DMS 273 (cell line): Measurements from ENCODE around the gene CREB3L1.
A peak's percentile ranks its signal among the peaks of the same experiment; 100 is the strongest.

Source experiments
- DNase-seq: peaks from one replicate; lab custom pipeline; 2025; ENCODE audit not compliant: unreplicated experiment; lab: John Stamatoyannopoulos, UW

Gene CREB3L1

DNA sequence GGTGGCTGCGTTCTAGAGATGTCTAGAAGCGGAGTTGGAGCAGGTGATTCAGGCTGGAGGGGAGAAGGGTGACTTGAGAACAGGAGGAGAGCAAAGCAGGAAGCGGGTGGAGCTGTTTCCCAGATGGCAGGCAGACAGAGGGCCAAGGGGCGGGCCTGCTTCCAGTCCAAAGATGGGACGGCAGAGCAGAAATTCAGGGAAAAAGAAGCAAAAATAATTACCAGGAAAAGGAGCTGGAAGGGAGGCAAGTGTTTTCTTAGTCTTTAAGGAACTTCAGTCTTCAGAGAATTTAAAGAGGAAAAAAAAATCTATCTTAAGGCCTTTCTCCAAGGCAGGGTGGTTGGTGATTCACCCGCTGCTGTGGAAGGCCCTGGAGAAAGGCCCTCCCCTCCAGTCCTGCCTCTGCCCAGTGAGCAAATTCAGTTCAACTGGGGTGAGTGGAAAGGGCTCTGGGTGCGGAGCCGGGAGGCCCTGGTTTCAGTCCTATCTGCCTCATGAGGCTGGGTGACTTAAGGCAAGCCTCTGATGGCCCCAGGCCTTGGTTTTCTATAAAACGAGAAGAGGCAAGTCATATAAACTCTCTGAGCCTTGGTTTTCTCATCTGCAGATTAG is 4.5 kb upstream of the CREB3L1 start:
- peak; percentile 29 for DNase-seq

DNA sequence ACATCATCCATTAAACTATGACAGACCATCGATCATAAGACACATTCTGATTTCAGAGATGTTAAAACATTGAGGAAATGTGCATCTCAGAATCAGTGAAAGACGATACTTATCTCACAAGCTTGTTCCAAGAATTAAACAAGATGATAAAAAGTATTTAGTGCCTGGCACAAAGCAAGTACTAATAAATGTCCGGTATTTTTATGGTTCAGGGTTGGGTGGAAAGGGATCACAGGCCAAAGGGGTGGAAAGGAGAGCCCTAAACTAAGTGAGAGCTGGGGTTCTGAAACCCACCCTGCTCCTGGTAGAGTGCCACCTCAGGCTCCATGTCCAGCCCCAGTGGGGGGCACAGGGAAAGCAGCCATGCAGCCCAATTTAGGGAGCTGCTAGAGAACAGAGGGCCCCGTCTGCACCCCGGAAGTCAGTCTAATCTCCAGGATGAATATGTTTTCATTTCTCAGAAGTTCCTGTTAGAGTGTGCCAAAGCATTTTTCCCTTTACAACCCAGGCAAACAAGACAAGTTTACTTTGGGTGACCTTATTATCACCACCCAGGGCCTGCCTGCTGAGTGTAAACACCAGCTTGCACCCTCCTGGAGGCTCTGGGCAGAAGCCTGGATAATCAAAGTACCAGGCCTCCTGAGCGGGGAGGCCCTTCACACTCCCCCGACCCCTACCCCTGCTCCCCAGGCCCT is 3.8 kb upstream of the CREB3L1 start:
- DNase-seq: no peak

DNA sequence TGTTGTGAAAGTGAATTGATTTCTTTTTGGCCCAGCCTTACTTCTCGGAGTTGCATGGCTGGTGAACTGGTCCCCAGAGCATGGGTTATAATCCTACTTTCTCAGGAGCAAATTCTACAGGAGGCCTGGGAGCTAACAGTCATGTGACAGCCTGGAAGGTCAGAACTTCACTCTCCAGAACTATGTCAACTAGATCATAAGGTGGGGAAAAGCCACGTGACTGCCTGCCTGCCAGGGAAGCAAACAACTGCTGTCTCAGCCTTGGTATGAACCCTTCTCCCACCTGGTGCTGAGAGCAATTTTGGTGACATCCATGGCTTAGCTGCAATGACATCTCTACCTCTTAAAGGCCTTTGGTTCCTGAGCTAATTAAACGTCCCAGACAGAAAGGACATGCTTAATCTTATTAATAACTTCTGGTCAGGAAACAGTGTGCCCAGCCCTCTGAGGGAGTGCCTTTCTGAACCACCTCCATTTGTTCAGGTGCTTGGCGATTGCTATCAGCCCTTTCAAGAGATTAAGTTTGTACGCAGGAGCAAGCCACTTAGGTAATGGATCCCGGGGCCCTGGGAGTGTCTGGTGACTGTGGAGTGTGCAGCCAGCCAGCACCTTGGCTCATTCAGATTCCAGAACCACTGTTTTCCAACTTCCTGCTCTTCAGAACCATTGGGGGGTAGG is 1.4 kb upstream of the CREB3L1 start:
- no peak for DNase-seq

DNA sequence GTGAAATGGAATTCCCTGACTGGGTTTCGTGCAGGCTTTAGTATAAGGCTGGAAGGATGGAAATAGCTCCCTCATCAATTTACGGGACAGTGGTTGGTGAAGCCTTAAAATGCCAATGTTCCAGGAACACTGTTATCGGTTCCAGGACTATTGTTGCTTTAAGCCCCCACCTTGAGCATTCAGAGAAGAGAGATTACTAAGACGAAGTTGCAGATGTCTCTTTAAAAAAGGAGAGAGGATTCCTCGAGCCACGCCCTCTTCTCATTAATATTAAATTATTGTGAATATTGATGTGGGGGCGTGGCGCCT is 195 bp upstream of the CREB3L1 start:
- peak; percentile 49 for DNase-seq

DNA sequence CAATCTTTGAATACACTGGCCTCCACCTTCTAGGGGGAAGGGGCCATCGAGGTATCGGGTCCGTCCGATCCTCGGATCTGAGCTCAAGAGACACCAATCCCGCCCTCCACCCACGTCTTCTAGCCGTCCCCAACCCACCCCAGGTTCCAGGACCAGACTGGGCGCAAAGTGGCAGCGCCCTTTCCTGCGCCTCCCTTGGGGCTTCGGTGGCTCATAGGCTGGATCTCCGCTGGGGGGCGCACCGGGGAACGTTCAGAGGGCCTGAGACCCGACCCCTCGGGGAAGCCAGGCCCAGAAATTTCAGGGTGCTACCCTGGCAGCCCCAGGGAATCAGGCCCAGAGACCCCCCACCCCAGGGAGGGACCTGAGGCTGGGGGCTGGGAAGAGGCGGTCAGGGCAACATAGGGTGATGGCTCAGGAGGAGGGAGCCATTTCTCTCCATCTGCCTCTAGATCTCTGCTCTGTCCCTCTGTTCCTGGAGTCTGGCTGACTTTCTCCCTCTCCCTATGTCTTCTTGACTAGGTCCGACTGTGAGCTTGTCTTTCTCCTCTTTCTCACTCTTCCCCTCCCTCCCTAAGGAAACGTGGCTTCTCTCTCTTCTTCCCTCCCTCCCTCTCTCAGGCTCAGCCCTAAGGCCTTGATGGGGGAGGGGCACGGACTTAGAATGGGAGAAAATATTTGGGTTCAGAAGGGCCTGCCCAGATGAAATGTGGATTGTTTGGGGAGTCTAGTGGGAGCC is 1.1 kb downstream of the CREB3L1 start:
- DNase-seq: peak; percentile 20

DNA sequence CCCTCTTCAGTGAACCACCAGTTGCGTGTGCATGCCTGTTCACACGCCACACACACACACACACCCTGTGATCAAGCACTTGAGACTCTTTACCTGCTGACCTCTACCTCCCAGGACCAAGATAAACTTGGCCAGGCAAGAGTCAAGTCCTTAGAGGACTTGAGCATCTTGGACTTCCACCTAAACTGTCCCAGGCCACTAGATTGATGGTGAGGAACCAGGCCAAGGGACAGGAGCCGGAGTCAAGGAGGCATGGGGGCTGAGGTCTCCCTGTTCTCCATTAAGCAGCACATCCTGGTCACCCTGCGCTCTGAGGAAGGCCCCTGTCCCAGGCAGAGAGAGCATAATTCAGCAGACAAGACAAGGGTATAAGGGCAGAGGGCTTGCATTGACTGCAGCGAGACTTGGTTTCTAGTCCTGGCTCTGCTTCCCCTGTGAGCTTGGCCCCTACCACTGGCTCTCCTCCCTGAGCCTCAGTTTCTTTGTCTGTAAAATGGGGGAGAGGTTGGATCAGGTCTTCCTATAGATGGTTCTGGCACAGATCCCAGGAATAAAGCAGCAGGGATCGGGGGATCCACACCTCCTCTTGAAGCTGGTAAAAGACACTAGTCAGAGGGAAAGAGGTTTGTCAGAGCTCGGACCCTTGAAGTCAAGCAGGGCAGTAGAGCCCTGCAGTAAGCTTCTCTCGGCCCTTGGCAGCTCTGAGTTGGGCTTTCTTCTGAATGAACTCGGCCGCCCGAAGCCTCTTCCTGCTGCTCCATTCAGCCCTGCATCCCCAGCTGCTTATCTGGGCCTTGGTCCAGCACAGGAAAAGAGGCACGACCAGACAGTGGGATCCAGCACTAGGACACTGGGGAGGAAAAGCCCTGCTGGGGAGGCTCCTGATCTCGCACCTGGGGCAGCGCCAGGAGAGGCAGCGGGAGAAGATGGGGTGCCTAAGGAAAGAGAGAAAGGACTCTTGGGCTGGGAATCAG is 2.0 kb downstream of the CREB3L1 start:
- peak; percentile 84 for DNase-seq

DNA sequence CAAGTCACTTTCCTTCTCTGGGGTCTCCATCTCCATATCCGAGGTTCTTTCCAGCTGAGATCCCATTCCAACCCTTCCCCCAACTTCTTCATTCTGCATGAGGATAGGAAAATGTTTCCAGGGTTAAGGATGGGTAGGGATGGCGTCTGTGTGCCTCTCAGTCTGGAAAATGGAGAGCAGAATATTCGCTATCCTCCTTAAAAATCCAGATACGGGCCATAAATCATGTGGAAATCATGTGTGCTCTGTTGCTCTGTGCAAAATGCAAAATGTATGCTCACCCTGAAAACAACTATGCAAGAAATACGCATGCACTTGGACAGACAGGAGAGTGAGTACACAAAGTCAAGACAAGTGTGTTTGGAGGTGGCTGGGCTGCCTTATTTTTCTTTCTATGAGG is 3.2 kb downstream of the CREB3L1 start:
- no peak for DNase-seq

DNA sequence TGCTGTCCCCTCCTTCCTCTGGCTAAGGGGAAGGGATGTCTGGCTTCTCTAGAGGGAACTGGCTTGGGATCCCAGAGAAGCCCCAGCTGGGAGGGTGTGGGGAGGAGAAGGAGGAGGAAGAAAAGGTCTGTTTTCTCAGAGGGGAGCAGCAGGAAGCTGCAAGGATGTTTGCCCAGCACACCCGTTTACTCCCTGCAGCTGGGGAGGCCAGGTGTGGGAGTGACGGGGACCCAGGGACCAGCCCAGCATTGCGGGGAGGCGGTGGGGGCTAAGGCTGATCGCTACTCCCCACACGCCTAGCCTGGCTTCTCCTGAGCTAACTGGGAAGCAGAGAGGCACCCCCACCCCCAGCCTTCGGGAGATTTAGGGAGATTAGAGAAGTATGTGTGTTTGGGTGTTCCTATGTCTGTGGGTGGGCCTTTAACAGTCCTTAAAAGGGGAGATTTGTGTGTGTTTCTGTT is 3.9 kb downstream of the CREB3L1 start:
- no peak for DNase-seq

DNA sequence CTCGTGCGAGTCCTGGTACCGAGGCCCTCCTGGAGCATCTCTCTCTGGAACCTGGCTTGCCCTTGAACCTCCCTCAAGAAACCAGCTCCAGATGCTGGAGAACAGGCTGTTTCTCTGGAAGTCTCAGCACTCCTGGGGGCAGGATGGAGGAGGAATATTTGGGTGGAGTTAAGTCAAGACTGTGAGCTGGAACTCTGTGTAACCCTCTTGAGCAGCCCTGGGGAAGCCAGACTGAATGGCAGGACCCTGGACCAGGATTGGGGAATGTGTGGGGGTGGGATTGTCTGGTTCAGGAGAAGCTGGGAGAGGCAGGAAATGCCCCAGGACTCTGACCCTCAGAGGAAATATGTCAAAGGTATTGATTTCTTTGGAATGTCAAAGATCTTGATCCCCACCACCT is 7.7 kb downstream of the CREB3L1 start:
- no peak for DNase-seq

DNA sequence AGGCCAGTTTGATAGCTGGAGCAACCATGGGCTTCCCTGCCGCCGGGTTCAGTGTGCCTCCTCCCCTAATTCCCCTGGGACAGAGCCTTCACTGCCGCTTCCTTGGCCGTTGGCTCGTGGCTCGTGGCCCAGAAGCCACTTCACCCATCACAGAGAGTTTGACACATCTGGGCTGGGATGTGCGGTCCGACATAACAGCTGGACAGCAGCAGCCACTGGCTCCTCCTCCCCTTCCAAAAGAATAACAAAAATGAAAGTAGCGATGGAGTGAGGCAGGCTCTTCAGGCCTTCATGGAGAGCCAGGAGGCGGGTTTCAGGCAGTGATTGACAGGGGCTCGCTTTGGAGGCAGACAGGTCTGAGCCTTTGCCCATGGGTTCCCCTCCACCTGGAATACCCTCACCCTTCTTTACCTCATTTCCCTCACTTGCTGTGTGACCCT is 8.2 kb downstream of the CREB3L1 start:
- no peak for DNase-seq

DNA sequence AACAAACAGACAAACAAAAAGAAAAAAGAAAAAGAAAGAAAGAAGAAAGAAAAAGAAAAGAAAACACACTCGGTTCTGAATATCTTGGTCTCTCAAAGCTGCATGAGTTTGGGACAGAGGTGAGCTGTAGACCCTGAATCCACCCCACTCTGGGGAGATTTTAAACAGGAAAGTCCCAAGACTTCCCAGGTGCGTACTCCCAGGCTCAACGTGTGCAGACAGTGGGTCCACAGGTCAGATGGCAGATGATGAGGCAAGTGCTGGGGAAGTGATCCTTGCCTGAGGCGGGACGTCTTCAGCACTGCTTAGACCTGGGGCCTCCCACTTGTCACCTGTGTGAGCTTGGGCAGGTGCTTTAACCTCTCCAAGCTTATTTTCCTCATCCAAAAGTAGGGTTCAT is 9.3 kb downstream of the CREB3L1 start:
- no peak for DNase-seq

DNA sequence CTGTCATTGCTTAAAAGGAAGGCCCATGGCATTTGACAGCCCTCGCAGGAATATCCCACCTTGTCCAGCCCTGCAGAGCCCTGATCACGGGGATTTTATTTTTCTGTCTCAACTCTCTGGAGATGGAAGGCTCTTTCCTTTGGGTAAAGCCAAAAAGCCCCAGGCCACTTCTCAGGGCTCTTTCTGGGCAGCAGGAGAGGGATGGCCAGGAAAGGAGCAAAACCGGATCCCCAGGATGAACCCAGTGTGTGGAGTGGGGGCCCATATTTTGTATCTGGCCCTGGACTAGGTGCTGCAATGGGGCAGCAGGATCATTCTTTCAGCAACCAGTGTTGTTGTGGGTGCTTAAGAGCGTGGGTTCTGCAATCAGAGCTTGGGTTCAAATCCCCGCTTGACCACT is 11.0 kb downstream of the CREB3L1 start:
- DNase-seq: no peak

DNA sequence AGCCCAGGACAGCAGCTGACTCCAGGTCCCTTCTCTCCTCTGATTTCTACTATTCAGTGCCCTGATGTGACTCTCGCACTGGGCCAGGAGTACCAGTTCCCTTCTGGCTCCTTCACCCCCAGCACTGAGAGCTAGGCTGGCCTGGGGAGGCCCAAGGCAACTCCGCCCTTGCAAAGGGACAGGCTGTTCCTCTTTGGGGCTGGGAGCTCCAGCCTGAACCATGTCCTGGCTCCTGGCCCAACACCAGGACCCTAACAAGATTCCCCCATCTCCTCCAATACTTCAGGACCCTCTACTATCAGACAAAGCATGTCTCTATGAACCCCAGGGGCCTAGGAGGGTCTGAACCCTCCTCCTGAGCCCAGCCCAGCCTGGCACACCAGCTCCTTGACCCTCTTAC is 12.5 kb downstream of the CREB3L1 start:
- no peak for DNase-seq

DNA sequence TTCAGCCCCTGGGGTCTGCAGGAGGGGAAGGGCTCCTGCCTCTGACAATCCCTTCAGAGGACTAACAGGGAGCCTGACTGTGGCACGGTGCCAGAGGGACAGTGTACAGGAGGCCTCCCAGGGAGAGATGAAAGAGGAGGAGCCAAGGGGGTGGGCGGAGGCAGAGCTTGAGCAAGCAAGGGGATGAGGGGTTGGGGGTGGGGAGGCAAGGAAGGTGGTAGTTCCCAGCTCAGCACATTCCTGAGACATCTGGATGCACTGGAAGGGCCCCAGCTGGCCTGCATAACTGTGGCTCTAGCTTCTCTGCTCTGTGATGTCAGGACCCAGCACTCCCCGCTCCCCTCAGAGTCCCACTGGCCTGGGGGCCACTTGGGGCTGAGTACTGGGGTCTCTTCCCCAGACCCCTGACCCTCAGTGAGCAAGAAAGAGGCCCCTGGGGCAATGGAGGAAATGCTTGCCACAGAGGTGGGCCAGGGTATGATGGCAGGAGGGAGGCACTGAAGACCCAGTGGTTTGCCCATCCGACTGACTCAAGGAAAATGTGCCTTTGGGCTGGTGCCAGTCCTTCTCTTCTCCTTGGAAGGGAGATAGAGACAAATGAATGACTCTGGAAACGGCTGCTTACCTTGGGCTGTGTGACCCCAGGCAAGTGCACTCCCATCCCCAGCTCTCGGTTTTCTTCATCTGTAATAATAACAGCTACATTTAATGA is 13.3 kb downstream of the CREB3L1 start:
- DNase-seq: peak; percentile 54

DNA sequence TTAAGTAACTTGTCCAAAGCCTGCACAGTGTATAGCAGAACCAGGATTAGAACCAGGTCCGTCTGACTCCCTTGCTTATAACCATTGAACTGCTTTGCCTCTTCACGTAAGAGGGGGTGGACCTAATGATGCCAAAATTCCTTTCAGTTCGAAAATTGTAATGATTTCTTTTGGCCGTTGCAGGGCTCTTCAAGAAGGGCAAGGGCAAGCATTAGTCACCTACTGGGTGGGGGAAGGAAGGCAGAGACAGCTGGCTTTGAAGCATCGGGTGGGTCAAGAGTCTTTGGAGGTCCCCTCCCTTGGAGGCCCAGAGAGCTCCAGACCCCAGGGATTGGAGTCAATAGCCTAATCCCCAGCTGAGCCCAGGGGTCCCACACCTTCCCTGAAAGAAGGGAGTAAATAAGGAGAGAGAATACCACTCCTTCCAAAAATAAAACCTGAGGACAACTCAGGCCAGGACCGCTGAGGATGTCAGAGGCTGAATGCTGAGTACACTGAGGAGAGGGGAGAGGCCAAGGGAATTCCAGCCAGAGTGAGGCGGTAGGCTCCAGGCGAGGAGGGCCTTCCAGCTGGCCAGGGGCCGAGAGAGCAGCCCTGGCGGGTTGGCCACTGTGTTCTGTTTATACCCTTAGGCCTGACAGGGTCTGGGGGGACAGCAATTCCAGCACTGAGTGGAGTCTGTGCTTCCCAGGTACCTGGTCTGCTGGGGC is 14.1 kb downstream of the CREB3L1 start:
- no peak for DNase-seq

DNA sequence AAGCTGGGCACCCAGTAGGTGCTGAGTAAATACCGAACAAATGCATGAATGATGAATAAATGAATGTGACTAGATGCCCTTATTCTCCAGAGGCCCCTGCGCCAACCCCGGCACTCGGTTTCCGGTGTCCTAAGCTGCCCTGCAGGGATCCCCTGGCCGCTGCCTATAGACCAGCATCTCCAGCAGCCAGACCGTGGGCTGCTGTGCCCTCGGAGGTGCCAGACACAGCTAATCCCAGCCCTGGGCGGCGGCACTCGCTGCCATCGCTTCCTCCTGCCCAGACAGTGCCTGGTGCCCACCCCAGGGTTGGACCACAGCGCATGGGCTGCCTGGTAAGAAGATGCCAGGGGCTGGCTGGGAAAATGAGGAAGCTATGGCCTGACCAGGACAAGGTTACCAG is 15.6 kb downstream of the CREB3L1 start:
- DNase-seq: no peak

DNA sequence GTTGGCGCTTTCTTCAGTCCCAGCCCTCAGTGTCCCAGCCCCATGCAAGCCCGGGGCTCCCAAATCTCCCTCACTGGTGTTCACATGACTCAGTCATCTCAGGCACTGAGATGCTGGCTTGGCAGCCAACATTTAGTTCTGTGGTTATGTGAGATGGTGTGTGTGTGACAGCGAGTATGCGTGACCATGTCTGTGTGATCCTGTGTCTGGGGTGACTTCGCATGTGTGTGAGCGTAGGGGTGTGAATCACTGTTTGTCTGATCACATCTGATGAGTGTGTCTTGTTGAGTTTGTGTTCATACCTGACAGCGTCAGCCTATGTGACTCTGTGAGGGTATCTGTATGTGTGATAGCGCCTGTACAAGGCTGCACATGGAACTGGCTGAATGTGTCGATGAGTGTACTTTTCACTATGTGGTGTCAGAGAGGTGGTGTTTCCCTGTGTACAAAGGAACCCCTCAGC is 16.2 kb downstream of the CREB3L1 start:
- no peak for DNase-seq

DNA sequence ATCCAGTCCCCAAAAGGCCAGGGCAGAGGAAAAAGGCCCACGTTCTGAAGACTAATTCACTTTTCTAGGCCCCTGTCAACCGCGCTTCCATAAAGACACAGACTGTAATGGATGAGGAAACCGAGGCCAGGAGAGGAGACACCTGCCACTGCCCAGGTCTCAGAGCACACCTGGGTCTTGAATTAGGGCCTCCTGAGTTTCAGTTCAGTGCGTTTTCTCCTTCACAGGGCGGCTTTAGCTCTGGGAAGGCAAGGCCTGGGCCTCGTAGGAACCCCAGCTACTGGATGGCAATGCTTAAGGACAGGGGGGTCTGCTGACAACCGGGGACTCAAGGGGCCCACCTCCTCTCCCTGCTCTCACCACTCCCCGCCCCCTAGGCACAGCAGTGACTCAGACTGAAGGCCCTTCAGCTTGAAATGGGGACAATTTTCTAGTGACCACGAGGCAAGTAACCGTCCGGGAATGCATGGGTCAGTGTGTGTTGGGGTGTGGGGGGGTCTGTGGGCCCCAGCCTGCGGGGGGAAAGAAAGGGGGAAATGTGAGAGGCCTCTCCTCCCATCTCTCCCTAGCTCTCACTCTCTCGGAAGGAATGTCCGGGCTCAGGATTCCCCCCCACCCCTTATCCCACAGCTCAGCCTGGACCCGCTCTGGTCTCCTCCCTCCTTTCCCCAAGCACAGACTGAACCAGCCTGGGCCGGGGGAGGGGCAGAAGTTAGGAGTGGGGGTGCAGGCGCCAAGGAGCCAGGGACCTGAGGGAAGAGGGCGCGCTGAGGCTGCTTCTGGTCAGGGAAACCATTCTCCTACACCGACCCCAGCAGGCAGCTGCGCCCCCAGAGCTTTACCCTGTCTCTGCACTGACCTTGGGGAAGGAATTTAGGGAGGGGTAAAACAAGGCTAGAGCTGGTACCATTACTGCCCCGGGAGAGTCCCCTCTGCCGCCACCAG is 17.2 kb downstream of the CREB3L1 start:
- no peak for DNase-seq
